Stimulated activated CD8-positive, alpha-beta memory T cell treated with anti-CD3 and anti-CD28 coated beads, Interleukin-4, amount 100 ng/mL, for 4 hours (primary cell): Measurements from ENCODE around the gene MPST.

ENCODE experiments used
- DNase-seq, 2 donors: peaks; one replicate each; pipeline ENCODE4 v3.0.0-alpha.2; 2020; ENCODE audit warnings: low read depth in 2 of 2, low spot score in 1 of 2

MPST gene

GRCh38 chr22:37075822-37076433 lies 56.4 kb downstream of the MPST start:
- DNase-seq = no peak

GRCh38 chr22:37077802-37078448 lies 58.4 kb downstream of the MPST start:
- peak; percentile 76 to 80 for DNase-seq

- no peak for DNase-seq
Measured at GRCh38 chr22:37079158-37079557, 59.6 kb downstream of the MPST start.
